ENCODE results near the gene RPS25. TPM values are rescaled to one million over a fixed set of nuclear protein-coding genes. Genes with fewer than 3 reads are reported as not detected.
"Not testable (repeated sequence)": the region's sequence is repeated elsewhere in the genome, so short reads cannot be mapped to it uniquely, and the experiment has no call there.

The RPS25 gene
- total RNA-seq, 2 experiments from 2014 or later = 1,524 to 1,591 TPM

DNA sequence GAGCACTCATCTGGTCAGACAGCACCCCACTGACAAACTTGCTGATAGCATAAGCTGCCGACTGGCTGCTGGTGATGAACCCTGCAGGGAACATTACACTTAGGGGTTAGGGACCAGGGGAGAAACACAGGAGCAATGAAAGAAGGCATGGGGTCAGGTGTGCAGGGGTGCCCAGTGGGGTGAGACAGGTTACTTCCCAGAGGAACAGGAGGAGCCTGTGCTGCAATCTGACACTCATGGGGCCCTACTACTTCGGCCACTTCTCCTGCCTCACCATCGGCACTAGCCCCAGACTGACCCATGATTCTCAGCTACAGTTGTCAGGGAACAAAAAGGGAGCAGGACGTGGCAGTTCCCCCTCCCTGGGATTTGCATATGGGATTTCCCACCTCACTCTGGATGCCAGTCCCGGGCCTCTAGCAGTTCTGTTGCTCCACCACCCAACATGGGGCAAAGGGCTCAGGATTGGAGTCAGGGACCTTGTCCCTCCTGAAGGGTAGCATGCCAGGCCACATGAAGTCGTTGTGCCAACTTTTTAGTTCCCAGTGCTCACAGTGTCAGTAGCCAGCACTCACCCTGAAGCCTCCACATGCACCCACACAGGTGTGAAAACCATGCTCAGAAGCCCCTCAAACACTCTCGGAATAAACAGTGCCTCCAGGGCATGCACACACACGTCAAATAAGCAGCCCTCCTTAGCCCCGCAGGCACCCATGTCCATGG, 10.4 kb upstream of the RPS25 start:
- Mint-ChIP-seq H3K4me3 (no peak overlapping the region), H3K27me3 (no peaks in the 10 kb centered on the region)
- no peak for DNase-seq

DNA sequence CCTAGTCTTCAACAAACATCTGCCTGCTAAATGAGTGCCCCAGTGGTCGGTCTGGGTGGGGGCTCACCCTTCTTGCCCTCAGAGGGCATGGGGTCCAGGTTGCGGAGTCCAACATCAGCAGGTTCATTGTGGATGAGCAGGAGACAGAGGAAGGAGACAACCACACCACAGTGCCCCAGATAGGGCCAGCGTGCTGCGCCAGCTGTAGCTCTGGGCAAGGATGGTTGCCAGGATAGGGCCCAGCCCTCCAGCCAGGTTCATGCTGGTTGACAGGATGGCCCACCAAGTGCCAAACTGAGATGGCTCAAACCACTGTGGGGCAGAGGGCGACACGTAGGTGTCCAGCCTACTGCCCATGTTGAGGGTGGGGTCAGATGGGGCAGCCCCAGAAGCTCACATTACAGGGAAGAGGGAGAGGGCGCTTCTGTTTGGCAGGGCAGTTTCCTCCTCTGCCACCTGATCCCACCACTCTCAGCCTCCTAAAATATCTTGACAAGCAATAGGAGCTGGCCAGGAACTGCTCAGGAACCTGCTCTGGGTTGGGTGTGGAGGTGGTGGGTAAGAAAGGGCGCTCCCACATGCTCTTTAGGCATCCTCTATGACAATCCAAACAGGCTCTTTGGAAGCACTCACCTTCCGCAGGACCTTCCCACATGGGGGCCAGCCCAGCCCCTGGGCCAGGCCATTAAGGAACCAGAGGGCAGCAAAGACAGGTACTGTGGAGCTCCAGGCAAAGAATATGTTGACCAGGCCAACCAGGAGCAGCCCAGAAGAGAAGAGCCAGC, 9.6 kb upstream of the RPS25 start:
- no peaks in the 10 kb centered on the region for H3K27me3 Mint-ChIP-seq
- no peak overlapping the region for H3K27ac Mint-ChIP-seq
- H3K4me3 Mint-ChIP-seq = no peak overlapping the region
- DNase-seq = no peak
- H3K36me3 Mint-ChIP-seq = peaks cover 19% of the 10 kb centered on the region
- H3K4me1 Mint-ChIP-seq = peaks cover 46% of the 10 kb centered on the region
- no peaks in the 10 kb centered on the region for H3K9me3 Mint-ChIP-seq

More for the DNA sequence above, 10.4 kb upstream of the RPS25 start:
- H3K9me3 Mint-ChIP-seq = no peaks in the 10 kb centered on the region
- peak overlapping the region; percentile 83 for H3K27ac Mint-ChIP-seq
- peaks cover 18% of the 10 kb centered on the region for H3K36me3 Mint-ChIP-seq
- H3K4me1 Mint-ChIP-seq = peaks cover 42% of the 10 kb centered on the region

DNA sequence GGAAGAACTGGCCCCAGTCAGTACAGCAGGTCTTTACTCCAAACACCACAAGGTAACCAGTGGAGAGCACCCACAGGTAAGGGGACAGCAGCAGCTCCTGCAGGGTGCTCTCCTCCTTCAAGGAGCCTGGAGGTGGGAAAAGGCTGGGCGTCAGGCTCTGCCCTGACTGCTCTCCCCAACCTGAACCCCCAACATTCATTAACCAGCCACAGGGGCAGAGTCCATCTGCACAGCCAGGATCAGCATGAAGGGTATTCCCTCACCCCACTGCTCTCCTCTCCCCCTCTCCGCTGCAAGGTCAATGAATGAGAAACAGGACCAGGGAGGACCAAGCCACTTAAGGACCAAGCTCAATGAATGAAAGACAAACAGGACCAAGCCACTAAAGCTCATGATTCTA, 8.8 kb upstream of the RPS25 start:
- Mint-ChIP-seq H3K27ac (no peak overlapping the region), H3K4me1 (peaks cover 46% of the 10 kb centered on the region), H3K27me3 (no peaks in the 10 kb centered on the region), H3K9me3 (no peaks in the 10 kb centered on the region), H3K36me3 (peaks cover 24% of the 10 kb centered on the region), H3K4me3 (no peak overlapping the region)
- DNase-seq = no peak

GRCh38 chr11:119025978-119026766, 8.0 kb upstream of the RPS25 start:
- Mint-ChIP-seq H3K36me3 (peaks cover 32% of the 10 kb centered on the region), H3K9me3 (no peaks in the 10 kb centered on the region), H3K4me3 (no peak overlapping the region), H3K27me3 (no peaks in the 10 kb centered on the region), H3K4me1 (peaks cover 48% of the 10 kb centered on the region), H3K27ac (peak overlapping the region; percentile 72)
- no peak for DNase-seq

DNA sequence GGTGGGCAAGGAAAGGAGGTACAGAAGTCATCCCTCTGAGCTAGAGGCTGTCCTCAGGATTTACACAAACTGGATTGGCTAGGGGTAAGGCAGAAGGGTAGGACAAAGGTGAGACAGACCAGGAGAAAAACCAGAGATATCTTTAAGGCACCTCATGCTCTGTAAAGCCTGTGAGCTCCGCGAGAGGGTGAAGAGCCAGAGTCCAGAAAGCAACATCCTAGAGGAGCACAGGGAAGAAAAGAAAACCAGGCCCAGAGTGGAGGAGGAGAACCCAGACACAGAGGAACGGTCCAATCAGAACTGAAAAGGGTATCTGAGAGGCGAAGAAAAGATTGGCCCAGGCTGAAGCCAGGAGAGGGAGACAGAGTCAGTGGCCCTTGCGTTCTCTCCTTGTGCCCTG, 7.4 kb upstream of the RPS25 start:
- peaks cover 32% of the 10 kb centered on the region for H3K36me3 Mint-ChIP-seq
- H3K27ac Mint-ChIP-seq = peak overlapping the region; percentile 72
- H3K9me3 Mint-ChIP-seq = no peaks in the 10 kb centered on the region
- no peak for DNase-seq
- H3K4me3 Mint-ChIP-seq = no peak overlapping the region
- peaks cover 52% of the 10 kb centered on the region for H3K4me1 Mint-ChIP-seq
- H3K27me3 Mint-ChIP-seq = no peaks in the 10 kb centered on the region

GRCh38 chr11:119025099-119025473, 6.9 kb upstream of the RPS25 start:
- Mint-ChIP-seq H3K36me3 (peaks cover 35% of the 10 kb centered on the region), H3K4me3 (no peak overlapping the region), H3K27me3 (no peaks in the 10 kb centered on the region), H3K9me3 (no peaks in the 10 kb centered on the region), H3K4me1 (peaks cover 56% of the 10 kb centered on the region), H3K27ac (peak overlapping the region; percentile 72)
- DNase-seq = no peak

DNA sequence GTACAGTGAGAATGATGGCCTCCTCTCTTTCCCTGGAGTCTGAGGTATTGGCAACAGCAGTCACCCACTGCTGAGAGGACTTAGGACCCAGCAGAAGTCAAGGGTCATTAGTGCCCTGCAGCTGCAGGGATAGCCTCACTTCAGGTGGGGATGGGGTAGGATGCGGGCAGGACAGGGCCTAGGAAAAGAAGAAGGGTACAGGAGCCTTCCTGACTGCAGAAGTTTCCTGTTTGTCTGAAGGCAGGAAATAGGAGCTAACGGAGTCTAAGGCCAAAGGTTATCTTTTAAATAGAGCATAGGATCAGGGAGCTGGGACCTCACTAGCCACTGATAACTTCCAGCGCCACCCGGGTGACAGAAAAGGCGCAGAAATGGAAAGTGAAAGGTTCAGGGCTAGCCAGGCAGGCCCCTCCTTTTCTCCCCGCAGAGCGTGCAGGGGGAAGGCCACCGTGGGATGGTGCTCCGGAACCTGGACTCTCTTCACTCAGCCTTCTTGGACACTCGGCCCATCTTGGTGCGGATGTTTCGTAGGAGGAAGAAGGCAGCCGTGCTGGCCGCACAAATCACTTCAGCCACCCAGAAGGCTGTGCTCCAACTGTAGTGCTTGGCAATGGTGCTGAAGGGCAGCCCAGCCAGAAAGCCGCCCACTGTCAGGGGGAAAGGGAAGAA, 6.4 kb upstream of the RPS25 start:
- no peak for DNase-seq
- Mint-ChIP-seq H3K9me3 (no peaks in the 10 kb centered on the region), H3K4me1 (peaks cover 57% of the 10 kb centered on the region), H3K27ac (peak overlapping the region; percentile 72), H3K4me3 (no peak overlapping the region), H3K27me3 (no peaks in the 10 kb centered on the region), H3K36me3 (peaks cover 40% of the 10 kb centered on the region)

GRCh38 chr11:119023741-119024140, 5.6 kb upstream of the RPS25 start:
- Mint-ChIP-seq H3K27me3 (no peaks in the 10 kb centered on the region), H3K4me1 (peaks cover 49% of the 10 kb centered on the region), H3K4me3 (no peak overlapping the region), H3K27ac (peak overlapping the region; percentile 72), H3K9me3 (no peaks in the 10 kb centered on the region), H3K36me3 (peaks cover 36% of the 10 kb centered on the region)
- no peak for DNase-seq

DNA sequence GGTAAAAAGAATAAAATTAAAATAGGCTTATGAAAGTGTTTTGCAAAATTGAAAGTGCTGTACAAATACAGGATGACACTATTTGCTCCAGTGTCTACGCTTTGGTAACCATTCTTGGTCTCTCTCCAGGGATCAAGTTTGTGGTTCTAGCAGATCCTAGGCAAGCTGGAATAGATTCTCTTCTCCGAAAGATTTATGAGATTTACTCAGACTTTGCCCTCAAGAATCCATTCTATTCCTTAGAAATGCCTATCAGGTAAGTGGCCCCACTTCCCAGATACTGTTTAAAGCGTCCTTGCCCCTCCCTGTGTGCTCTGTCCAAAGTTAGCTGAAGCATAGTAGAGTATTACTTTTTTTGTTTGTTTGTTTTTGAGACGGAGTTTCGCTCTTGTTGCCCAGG, 3.5 kb upstream of the RPS25 start:
- Mint-ChIP-seq H3K27me3 (no peaks in the 10 kb centered on the region), H3K4me3 (peak overlapping the region; percentile 29), H3K4me1 (peaks cover 45% of the 10 kb centered on the region), H3K27ac (no peak overlapping the region), H3K9me3 (no peaks in the 10 kb centered on the region), H3K36me3 (peaks cover 52% of the 10 kb centered on the region)
- no peak for DNase-seq

- DNase-seq = no peak
- H3K27me3 Mint-ChIP-seq = no peaks in the 10 kb centered on the region
- H3K36me3 Mint-ChIP-seq = peaks cover 62% of the 10 kb centered on the region
- H3K4me3 Mint-ChIP-seq = peak overlapping the region; percentile 99
- peaks cover 53% of the 10 kb centered on the region for H3K4me1 Mint-ChIP-seq
- H3K9me3 Mint-ChIP-seq = no peaks in the 10 kb centered on the region
- H3K27ac Mint-ChIP-seq = peak overlapping the region; percentile 97
Observed at GRCh38 chr11:119019996-119020395, 1.9 kb upstream of the RPS25 start.

- Mint-ChIP-seq H3K27ac (peak overlapping the region; percentile 97), H3K4me1 (peaks cover 48% of the 10 kb centered on the region), H3K36me3 (peaks cover 74% of the 10 kb centered on the region), H3K4me3 (peak overlapping the region; percentile 99)
- not testable (repeated sequence) for H3K27me3 Mint-ChIP-seq, H3K9me3 Mint-ChIP-seq, DNase-seq
Observed at GRCh38 chr11:119017377-119017776, 766 bp downstream of the RPS25 start.

GRCh38 chr11:119016216-119017009, 1.7 kb downstream of the RPS25 start:
- peaks cover 44% of the 10 kb centered on the region for H3K4me1 Mint-ChIP-seq
- peak overlapping the region; percentile 99 for H3K4me3 Mint-ChIP-seq
- DNase-seq = no peak
- peaks cover 68% of the 10 kb centered on the region for H3K36me3 Mint-ChIP-seq
- no peaks in the 10 kb centered on the region for H3K27me3 Mint-ChIP-seq
- H3K9me3 Mint-ChIP-seq = no peaks in the 10 kb centered on the region
- peak overlapping the region; percentile 97 for H3K27ac Mint-ChIP-seq

GRCh38 chr11:119015054-119015611, 3.0 kb downstream of the RPS25 start:
- Mint-ChIP-seq H3K9me3 (no peaks in the 10 kb centered on the region), H3K4me3 (peak overlapping the region; percentile 55), H3K36me3 (peaks cover 66% of the 10 kb centered on the region), H3K27ac (peak overlapping the region; percentile 97), H3K4me1 (peaks cover 38% of the 10 kb centered on the region), H3K27me3 (no peaks in the 10 kb centered on the region)
- DNase-seq = no peak
